Endothelial cell of umbilical vein (primary cell): ENCODE data around the gene TRMT10B. TPM values are rescaled to one million over a fixed set of nuclear protein-coding genes. Genes with fewer than 3 reads are reported as not detected.

Source experiments
- BruUV-seq: library from RNA; stranded (reverse); fragments of 400-500 nt; replicated peaks from 2 replicates; lab custom pipeline; 2021; lab: Mats Ljungman, UMichigan
- CTCF ChIA-PET: fragments of 300-600, 350-600 bp; sonication (Branson Sonifier 250); formaldehyde crosslinking; loops from one replicate; lab custom pipeline; 2021; ENCODE audit warnings: antibody characterized with exemption, inconsistent platforms; lab: Charles Lee
- POLR2A ChIA-PET: fragments of 300-600, 350-600 bp; sonication (Branson Sonifier 250); formaldehyde crosslinking; loops from one replicate; lab custom pipeline; 2021; ENCODE audit warnings: antibody characterized with exemption, inconsistent platforms; lab: Charles Lee
- DNase-seq: peaks from one replicate; pipeline ENCODE4 v3.0.0-alpha.2; 2011; ENCODE audit warnings: low read depth, low spot score
- FAIRE-seq: peaks from 2 replicates; lab custom pipeline; 2011; peaks lifted over from hg19 to GRCh38; lab: Jason Lieb, UNC
- H2AFZ ChIP-seq: 2 replicates; pipeline ENCODE4 v1.6.0; 2012; ENCODE audit warnings: low read depth, low read length, control low read depth, inconsistent platforms
- H3K27ac ChIP-seq: 2 replicates; pipeline ENCODE4 v1.5.1; 2011; ENCODE audit warnings: low read depth, mild to moderate bottlenecking, control low read depth, low read length, moderate library complexity; ENCODE audit not compliant: insufficient read depth
- H3K27me3 ChIP-seq, 2 experiments: 2 replicates each; pipeline versions ENCODE4 v1.6.0 to v1.6.1; 2011; ENCODE audit warnings: low read length in 2 of 2, mixed read lengths in 1 of 2; ENCODE audit not compliant: control insufficient read depth in 2 of 2, insufficient read depth in 2 of 2
- H3K36me3 ChIP-seq, 2 experiments: 2 replicates in 1 of 2; 3 replicates in 1 of 2; pipeline ENCODE4 v1.5.1; 2011; ENCODE audit warnings: low read length in 2 of 2, mild to moderate bottlenecking in 1 of 2, moderate library complexity in 1 of 2; ENCODE audit not compliant: control insufficient read depth in 2 of 2, insufficient read depth in 2 of 2; ENCODE audit errors: extremely low read depth in 1 of 2
- H3K4me1 ChIP-seq: 3 replicates; pipeline ENCODE4 v1.5.1; 2011; ENCODE audit warnings: mild to moderate bottlenecking, low read length; ENCODE audit not compliant: control insufficient read depth, insufficient read depth; ENCODE audit errors: extremely low read depth
- H3K4me2 ChIP-seq: 2 replicates; pipeline ENCODE4 v1.6.1; 2011; ENCODE audit warnings: low read length, control low read depth, mixed read lengths; ENCODE audit not compliant: insufficient read depth
- H3K4me3 ChIP-seq, 3 experiments: fragments of 200-600 bp in 1 of 3; sonication (generic), shearing (Covaris generic) in 1 of 3; replicated peaks in 1 of 3; 2 replicates each; pipeline ENCODE4 v1.5.1; 2011 to 2016; ENCODE audit warnings: control low read depth in 3 of 3, low read length in 3 of 3, mild to moderate bottlenecking in 2 of 3, inconsistent platforms in 1 of 3, low read depth in 1 of 3, moderate library complexity in 1 of 3; ENCODE audit not compliant: insufficient read depth in 1 of 3
- H3K79me2 ChIP-seq: 2 replicates; pipeline ENCODE4 v1.6.0; 2012; ENCODE audit warnings: low read length, inconsistent platforms; ENCODE audit not compliant: control insufficient read depth, insufficient read depth
- H3K9ac ChIP-seq: replicated peaks from 2 replicates; pipeline ENCODE3; 2011; ENCODE audit warnings: low read length, control low read depth; ENCODE audit not compliant: insufficient read depth; ENCODE audit errors: extremely low read depth
- H3K9me1 ChIP-seq: replicated peaks from 3 replicates; pipeline ENCODE4 v1.6.0; 2011; ENCODE audit warnings: mild to moderate bottlenecking, low read length; ENCODE audit not compliant: control insufficient read depth, insufficient read depth; ENCODE audit errors: extremely low read depth
- H3K9me3 ChIP-seq: replicated peaks from 2 replicates; pipeline ENCODE4 v1.5.1; 2012; ENCODE audit warnings: low read length, inconsistent platforms; ENCODE audit not compliant: control insufficient read depth, insufficient read depth
- H4K20me1 ChIP-seq: replicated peaks from 2 replicates; pipeline ENCODE3; 2011; ENCODE audit warnings: mild to moderate bottlenecking, low read length; ENCODE audit not compliant: control insufficient read depth, insufficient read depth; ENCODE audit errors: extremely low read depth
- CTCF ChIP-seq, 2 donors: IDR thresholded peaks; 1 replicate in 1 of 2; 2 replicates in 1 of 2; pipeline ENCODE4 v1.5.1; 2011; ENCODE audit warnings: low read length in 2 of 2, mild to moderate bottlenecking in 2 of 2, moderate library complexity in 2 of 2, control low read depth in 1 of 2, inconsistent platforms in 1 of 2, low read depth in 1 of 2; ENCODE audit not compliant: insufficient read depth in 1 of 2; ENCODE audit errors: extremely low read depth in 1 of 2
- EZH2 ChIP-seq: IDR thresholded peaks from 2 replicates; pipeline ENCODE4 v1.6.1; 2012; ENCODE audit warnings: borderline replicate concordance, low read depth, mild to moderate bottlenecking, moderate library complexity, low read length, inconsistent platforms; ENCODE audit not compliant: severe bottlenecking
- FOS ChIP-seq: IDR thresholded peaks from 2 replicates; pipeline ENCODE4 v1.6.1; 2011; ENCODE audit warnings: mild to moderate bottlenecking, low read length, moderate library complexity, borderline replicate concordance; ENCODE audit not compliant: insufficient read depth
- GATA2 ChIP-seq: IDR thresholded peaks from 2 replicates; pipeline ENCODE4 v1.7.0; 2011; ENCODE audit warnings: low read depth, mild to moderate bottlenecking, moderate library complexity, mixed read lengths, low read length; ENCODE audit not compliant: insufficient read length, insufficient read depth
- JUN ChIP-seq: IDR thresholded peaks from 2 replicates; pipeline ENCODE4 v1.6.1; 2011; ENCODE audit warnings: borderline replicate concordance, low read depth; ENCODE audit not compliant: insufficient read length, insufficient read depth
- MAX ChIP-seq: IDR thresholded peaks from 2 replicates; pipeline ENCODE4 v1.6.1; 2011; ENCODE audit not compliant: insufficient read depth, insufficient read length
- MYC ChIP-seq: IDR thresholded peaks from one replicate; pipeline ENCODE4 v1.6.1; 2011; ENCODE audit warnings: mild to moderate bottlenecking, low read depth, low read length
- POLR2A ChIP-seq: IDR thresholded peaks from 2 replicates; pipeline ENCODE4 v1.6.1; 2012; ENCODE audit warnings: low read depth, mild to moderate bottlenecking, control low read depth, low read length
- POLR2AphosphoS5 ChIP-seq: IDR thresholded peaks from 2 replicates; pipeline ENCODE4 v1.6.1; 2012; ENCODE audit warnings: low read depth, mild to moderate bottlenecking, control low read depth, low read length, moderate library complexity; ENCODE audit not compliant: insufficient read depth
- dilution Hi-C: fragments of 300-500 bp; cut with MboI; formaldehyde crosslinking; loops from one replicate; pipeline ENCODE4 v1.15.0; 2019; ENCODE audit warnings: low sequenced_read_pairs; ENCODE audit not compliant: extremely low pct_ligation_motif_present
- intact Hi-C: fragments of 100-400 bp; cut with micrococcal nuclease; formaldehyde crosslinking; loops from one replicate; pipeline ENCODE4 v1.10.0; 2022
- polyA plus RNA-seq, 4 experiments: library from polyadenylated mRNA; depleted of rRNA in 3 of 4; stranded (reverse) in 3 of 4; unstranded in 1 of 4; fragments of >200 nt; gene quantifications; 2 replicates each; pipeline versions ENCODE4 v1.2.1 to v1.2.3, GENCODE V29; 2011 to 2012; ENCODE audit warnings: missing spikeins in 1 of 4
- total RNA-seq: library from RNA; stranded (reverse); gene quantifications from 2 replicates; pipeline ENCODE4 v1.2.3, GENCODE V29; 2021

TRMT10B gene
- total and polyA plus RNA-seq, 2 donors (not counting 3 experiments of a cell fraction or from before 2014, with no cell fraction given): 3.0 to 7.0 TPM

- Histone ChIP-seq H3K4me1 (no peaks in the 10 kb centered on the region), H3K79me2 (no peaks in the 10 kb centered on the region), H3K27ac (no peak overlapping the region), H3K9me1 (no peaks in the 10 kb centered on the region), H2AFZ (no peak overlapping the region), H3K36me3 (no peaks in the 10 kb centered on the region), H3K9ac (no peak overlapping the region), H4K20me1 (no peaks in the 10 kb centered on the region), H3K9me3 (no peaks in the 10 kb centered on the region), H3K4me2 (no peak overlapping the region), H3K27me3 (peaks cover 0 to 6% of the 10 kb centered on the region in 2 experiments), H3K4me3 (no peak overlapping the region)
- BruUV-seq: no TSS peak
- intact Hi-C loops (loop anchor here (2.0 to 5.0 kb wide), 3 partner anchors 156 to 617 kb away; partner anchors contain the start of gene SLC25A51), dilution Hi-C loops (no loop called here)
- ChIA-PET CTCF (interaction anchor here (1.1 to 1.2 kb wide), 2 partner anchors 518 to 618 kb away, joined by 3 read pairs; no protein-coding TSS in a partner anchor), POLR2A (no interaction called here)
- TF ChIP-seq CTCF (IDR thresholded peaks at IDR 0.05; ENCODE audit: extremely low read depth in 1 of 2, insufficient read depth in 1 of 2, low read depth in 1 of 2, low read length in 2 of 2) (no peak), MYC (no peak), FOS (no peak), MAX (no peak), EZH2 (no peak), GATA2 (no peak), JUN (no peak), POLR2A (no peak), POLR2AphosphoS5 (no peak)
- FAIRE-seq (no peak), DNase-seq (no peak)
These were observed 7.6 kb upstream of the TRMT10B start for GRCh38 chr9:37745970-37746369.
